ENCODE data around the gene TRIM28.
"Not testable (repeated sequence)": the region's sequence is repeated elsewhere in the genome, so short reads cannot be mapped to it uniquely, and the experiment has no call there.

Gene TRIM28

GRCh38 chr19:58543826-58544590 lies at the start of gene TRIM28:
TRIM28 (plus strand) TSS chr19:58544064; CDS start chr19:58544758, 694 bp downstream.
- peak; percentile 97 for DNase-seq (ENCODE audit: low read depth)
- peak within 1 kb of the TSS; percentile 95 for H3K4me3 ChIP-seq (ENCODE audit: low read length)
- TF ChIP-seq, protein P1, sequence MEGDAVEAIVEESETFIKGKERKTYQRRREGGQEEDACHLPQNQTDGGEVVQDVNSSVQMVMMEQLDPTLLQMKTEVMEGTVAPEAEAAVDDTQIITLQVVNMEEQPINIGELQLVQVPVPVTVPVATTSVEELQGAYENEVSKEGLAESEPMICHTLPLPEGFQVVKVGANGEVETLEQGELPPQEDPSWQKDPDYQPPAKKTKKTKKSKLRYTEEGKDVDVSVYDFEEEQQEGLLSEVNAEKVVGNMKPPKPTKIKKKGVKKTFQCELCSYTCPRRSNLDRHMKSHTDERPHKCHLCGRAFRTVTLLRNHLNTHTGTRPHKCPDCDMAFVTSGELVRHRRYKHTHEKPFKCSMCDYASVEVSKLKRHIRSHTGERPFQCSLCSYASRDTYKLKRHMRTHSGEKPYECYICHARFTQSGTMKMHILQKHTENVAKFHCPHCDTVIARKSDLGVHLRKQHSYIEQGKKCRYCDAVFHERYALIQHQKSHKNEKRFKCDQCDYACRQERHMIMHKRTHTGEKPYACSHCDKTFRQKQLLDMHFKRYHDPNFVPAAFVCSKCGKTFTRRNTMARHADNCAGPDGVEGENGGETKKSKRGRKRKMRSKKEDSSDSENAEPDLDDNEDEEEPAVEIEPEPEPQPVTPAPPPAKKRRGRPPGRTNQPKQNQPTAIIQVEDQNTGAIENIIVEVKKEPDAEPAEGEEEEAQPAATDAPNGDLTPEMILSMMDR (conservative IDR thresholded peaks at IDR 0.05; ENCODE audit: low read depth, low read length): no peak

DNA sequence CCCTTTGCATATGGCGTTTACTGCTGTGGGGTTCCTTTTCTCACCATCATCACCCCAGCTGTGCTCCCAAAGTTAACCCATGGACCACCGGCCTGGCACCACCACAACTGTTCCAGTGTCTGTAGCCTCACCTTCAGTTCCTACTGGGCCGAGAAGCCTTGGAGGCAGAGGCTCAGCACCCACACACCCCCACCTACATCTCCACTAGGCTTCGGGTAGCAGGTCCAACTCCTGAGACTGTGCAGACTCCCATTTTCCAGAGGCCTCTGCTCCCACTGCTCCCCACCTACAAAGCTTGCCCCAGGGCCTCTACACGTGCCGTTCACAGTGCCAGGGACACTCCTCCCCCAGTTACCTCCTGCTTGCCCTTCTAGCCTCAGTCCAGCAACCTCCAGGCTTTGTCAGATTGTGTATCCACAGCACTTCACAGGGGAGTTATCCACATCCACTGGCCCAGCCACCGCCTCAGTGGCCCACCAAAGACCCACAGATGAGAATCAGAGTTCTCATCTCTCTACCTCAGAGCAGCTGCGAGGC lies 46.2 kb upstream of the TRIM28 start:
- DNase-seq (ENCODE audit: low read depth): no peak
- TF ChIP-seq, protein P1 (conservative IDR thresholded peaks at IDR 0.05; ENCODE audit: low read depth, low read length): no peak
- no peak overlapping the region for H3K4me3 ChIP-seq (ENCODE audit: low read length)

DNA sequence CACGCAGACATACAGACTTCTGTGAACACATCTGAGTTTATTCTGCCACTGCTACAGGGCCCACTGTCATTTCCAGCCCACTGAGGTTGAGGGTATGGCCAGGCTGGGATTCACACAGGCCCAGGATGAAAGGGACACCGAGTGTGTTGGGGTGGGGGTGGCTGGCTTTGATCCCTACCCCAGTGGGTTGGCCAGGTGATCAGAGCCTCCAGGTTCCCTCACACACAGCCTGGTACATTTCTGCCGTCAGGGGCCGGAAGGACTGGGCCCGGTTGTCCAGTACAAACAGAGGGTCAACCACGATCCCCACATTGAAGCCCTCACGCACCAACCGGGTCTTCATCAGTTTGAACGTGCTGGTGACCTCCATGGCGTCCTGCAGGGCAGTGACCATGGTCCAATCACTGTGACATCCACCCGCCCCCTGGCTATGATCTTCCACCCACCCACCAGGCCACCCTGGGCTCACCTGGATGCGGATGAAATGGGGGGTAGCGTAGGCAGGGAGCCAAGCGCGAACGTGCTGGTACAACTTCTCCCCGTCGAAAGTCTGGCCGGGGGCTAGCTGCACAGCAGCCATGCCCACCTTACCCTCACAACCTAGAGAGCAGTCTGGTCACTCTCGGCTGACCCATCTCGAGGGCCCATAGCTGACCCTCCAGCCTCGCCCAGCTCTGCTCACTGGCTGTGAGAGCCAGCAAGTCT lies 45.4 kb upstream of the TRIM28 start:
- no peak for DNase-seq (ENCODE audit: low read depth)
- TF ChIP-seq, protein P1 (conservative IDR thresholded peaks at IDR 0.05; ENCODE audit: low read depth, low read length): no peak
- H3K4me3 ChIP-seq (ENCODE audit: low read length): peak overlapping the region; percentile 51

GRCh38 chr19:58499021-58499927 lies 44.6 kb upstream of the TRIM28 start:
- DNase-seq (ENCODE audit: low read depth): peak; percentile 91
- H3K4me3 ChIP-seq (ENCODE audit: low read length): peak overlapping the region; percentile 63
- TF ChIP-seq, protein P1 (conservative IDR thresholded peaks at IDR 0.05; ENCODE audit: low read depth, low read length): peak; percentile 56

- H3K4me3 ChIP-seq (ENCODE audit: low read length): no peak overlapping the region
These were observed 43.6 kb upstream of the TRIM28 start for GRCh38 chr19:58500242-58500641.

GRCh38 chr19:58507602-58508223 lies 36.2 kb upstream of the TRIM28 start:
- H3K4me3 ChIP-seq (ENCODE audit: low read length); DNase-seq (ENCODE audit: low read depth): not testable (repeated sequence)

More at GRCh38 chr19:58500242-58500641, 43.6 kb upstream of the TRIM28 start:
- DNase-seq (ENCODE audit: low read depth): no peak
- TF ChIP-seq, protein P1 (conservative IDR thresholded peaks at IDR 0.05; ENCODE audit: low read depth, low read length): no peak

Data from retinal pigment epithelial cell (primary cell).